D341Med (cell line): ENCODE measurements around the gene PLIN3.
"Not testable (repeated sequence)": the region's sequence is repeated elsewhere in the genome, so short reads cannot be mapped to it uniquely, and the experiment has no call there.

Source experiments
- DNase-seq: peaks from one replicate; pipeline ENCODE4 v3.0.0; 2012; ENCODE audit warnings: low spot score

PLIN3 gene

GRCh38 chr19:4891066-4891465, 23.6 kb upstream of the PLIN3 start:
- no peak for DNase-seq

DNA sequence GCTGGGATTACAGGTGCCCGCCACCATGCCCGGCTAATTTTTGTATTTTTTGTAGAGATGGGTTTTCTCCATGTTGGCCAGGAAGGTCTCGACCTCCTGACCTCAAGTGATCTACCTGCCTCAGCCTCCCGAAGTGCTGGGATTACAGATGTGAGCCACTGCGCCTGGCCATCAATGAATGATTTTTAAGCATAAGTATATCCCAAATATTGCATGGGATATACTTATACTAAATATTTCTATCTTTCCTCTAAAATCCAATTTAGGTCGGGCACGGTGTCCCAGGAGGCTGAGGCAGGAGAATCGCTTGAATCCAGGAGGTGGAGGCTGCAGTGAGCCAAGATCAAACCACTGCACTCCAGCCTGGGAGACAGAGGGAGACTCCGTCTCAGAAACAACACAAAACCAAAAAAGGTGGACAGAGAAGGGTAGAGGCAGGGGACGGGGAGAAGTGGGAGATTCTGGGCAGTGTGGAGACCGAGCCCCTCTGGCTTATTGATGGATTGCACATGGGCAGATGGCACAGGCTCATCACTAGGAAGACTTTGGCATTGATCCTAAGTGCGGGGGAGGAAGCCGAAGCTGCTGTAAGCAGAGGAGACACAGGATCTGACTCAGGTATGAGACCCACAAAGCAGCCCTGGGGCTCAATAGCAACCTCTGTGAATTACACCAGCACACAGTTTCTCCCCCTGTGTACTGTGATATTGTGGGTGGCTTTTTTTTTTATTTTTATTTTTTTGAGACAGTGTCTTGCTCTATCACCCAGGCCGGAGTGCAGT, 21.8 kb upstream of the PLIN3 start:
- DNase-seq: peak; percentile 77

GRCh38 chr19:4887803-4888202, 20.3 kb upstream of the PLIN3 start:
- not testable (repeated sequence) for DNase-seq

GRCh38 chr19:4884993-4885392, 17.5 kb upstream of the PLIN3 start:
- not testable (repeated sequence) for DNase-seq

DNA sequence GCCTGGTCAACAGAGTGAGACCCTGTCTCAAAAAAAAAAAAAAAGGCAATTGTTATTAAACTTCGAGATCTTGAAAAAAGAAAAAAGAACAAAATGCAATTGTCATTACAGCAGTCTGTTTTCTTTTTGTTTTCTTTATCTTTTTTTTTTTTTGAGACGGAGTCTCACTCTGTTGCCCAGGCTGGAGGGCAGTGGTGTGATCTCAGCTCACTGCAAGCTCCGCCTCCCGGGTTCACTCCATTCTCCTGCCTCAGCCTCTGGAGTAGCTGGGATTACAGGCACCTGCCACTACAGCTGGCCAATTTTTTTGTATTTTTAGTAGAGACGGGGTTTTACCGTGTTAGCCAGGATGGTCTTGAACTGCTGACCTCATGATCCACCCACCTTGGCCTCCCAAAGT, 15.4 kb upstream of the PLIN3 start:
- not testable (repeated sequence) for DNase-seq

- DNase-seq: no peak
Measured at GRCh38 chr19:4879041-4879440, 11.6 kb upstream of the PLIN3 start.

GRCh38 chr19:4878491-4878968, 11.1 kb upstream of the PLIN3 start:
- DNase-seq: peak; percentile 35

- DNase-seq: peak; percentile 36
Measured at GRCh38 chr19:4877753-4878490, 10.5 kb upstream of the PLIN3 start.

DNA sequence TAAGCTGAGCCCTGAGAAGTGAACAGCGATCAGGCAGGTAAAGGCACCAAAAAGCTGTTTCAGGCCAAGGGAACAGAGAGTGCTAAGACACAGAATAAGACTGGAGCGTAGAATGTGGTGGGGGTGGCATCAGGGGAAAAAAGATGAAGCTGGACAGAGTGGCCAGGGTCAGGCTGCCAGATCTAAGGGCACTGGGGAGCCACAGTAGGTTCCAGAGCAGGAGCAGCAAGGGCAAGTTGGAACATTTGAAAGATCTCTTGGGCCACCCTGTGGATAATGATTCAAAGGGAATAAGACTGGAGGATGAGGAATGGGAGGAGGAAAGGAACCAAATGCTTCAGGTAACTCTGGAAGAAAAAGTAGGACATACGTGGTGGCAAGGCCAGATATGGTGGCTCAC, 6.5 kb upstream of the PLIN3 start:
- DNase-seq: no peak

DNA sequence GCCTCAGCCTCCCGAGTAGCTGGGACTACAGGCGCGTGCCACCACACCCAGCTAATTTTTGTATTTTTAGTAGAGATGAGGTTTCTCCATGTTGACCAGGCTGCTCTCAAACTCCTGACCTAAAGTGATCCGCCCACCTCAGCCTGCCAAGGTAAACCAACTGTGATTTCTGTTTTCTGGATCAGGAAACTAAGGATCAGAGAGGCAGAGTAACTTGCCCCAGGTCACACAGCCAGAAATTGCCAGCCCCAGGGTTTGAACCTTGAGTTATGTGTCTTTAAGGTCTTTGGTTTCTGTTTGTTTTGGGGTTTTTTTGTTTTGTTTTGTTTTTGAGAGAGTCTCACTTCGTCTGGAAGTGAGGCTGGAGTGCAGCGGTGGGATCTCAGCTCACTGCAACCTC, 4.2 kb upstream of the PLIN3 start:
- DNase-seq: no peak

DNA sequence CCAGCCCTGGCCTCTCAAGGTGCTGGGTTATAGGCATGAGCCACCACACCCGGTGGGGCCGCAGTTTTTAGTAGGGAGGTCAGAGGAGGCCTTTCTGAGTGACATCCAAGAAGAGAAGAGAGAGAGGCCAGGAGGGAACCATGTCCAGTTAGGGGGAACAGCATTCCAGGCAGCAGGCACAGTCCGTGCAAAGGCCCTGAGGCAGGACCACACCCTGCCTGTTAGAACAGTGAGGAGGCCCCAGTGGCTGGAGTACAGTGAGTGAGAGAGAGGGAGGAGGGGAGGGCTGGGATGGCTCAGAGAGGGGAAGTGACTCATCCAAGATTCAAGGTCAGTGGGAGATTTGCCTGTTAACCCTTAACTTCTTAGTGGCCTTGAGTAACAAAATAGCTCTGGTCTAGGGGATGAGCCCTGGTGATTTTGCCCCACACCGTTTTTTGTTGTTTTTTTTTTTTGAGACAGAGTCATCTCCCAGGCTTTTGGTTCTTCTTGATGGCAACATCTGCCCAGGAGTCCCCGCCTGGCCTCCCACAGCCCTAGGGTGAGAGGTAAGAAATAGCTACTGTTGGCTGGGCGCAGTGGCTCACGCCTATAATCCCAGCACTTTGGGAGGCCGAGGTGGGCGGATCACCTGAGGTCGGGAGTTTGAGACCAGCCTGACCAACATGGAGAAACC, 2.7 kb upstream of the PLIN3 start:
- peak; percentile 9 for DNase-seq

DNA sequence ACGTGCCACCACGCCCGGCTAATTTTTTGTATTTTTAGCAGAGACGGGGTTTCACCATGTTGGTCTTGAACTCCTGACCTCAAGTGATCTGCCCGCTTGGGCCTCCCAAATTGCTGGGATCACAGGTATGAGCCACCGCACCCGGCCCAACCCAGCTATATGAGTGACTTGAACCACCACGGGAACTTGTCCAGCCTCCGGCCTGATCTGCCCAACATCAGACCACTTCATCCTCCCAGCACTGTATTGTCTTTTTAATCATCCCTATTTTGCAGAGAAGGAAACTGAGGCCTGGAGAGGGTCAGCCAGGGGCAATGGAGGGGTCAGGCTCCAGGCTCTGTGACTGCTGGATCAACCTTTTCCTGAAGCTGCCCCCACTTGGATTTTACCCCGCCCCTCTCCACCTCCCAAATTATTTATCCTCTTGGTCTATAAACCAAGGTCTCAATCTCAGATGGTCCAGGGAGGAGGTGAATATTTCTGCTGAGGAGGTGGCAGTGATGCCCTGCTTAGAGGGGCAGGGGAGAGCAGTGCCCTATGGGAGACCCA, 893 bp upstream of the PLIN3 start:
- DNase-seq: no peak

DNA sequence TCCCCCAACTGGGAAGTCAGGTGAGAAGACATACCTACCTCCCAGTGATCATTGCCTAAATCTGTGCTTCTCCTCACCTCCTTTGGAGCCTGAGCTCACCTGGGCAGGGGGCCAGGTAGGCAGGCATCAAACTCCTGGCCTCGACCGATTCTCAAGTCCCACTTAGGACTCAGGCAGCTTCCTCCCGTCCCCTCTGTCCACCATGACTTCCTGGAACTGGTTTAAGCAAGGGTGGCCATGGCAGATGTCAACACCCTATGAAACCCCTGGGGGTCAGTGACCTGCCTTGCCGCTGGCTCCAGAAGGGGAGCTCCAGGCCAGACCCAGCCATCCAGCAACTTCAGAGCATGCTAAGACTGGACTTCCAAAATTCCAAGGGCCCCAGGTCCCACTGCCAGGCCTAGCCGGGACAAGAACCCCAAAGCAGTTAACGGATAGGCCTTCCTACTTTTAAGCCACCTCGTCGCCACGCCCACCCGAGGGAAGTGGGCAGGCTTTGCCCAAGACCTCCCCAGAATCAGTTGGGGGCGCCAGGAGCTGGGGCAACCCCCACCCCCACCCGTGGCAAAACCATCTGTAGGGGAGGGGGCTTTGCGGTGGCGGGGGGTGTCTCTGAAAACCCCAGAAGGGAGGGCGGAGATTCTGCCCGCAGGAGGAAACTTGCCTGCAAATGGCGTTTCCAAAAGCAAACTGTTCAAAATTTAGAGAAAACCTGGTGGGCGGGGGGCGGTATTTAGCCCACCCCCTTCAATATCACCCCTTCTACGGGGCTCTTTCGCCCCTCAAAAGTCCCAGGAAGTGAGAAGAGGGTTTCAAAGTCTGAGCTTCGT, 657 bp downstream of the PLIN3 start:
- peak; percentile 47 for DNase-seq

- DNase-seq: peak; percentile 54
Measured at GRCh38 chr19:4861147-4861546, 6.3 kb downstream of the PLIN3 start.

DNA sequence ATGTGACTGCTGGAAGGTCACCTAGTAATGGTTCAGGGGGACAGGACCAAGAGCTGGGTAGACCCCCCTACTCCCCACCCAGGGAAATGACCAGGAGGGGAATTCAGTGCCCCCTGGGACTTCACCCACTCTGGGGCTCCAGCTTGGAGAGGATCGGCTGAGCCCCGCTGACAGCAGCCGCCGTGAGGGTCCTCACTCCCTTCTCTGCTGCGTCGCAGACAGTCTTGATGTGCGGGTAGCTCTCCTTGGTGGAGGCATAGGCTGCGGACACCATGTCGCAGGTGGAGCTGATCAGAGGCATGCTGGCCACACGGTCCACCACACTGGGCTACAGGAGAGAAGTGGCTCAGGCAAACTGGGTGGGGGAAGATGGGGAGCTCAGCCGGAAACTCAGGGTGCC, 7.8 kb downstream of the PLIN3 start:
- DNase-seq: no peak

DNA sequence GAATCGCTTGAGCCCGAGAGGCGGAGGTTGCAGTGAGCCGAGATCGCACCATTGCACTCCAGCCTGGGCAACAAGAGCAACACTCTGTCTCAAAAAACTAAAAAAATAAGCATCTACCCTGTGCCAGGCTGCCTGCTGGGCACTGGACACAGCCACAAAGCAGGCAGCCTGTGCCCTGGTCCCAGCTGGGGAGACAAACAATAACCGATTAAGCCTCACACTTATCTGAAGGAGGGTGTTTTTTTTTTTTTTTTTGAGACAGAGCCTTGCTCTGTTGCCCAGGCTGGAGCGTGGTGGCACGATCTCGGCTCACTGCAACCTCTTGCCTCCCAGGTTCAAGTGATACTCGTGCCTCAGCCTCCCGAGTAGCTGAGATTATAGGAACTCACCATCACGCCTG, 11.0 kb downstream of the PLIN3 start:
- not testable (repeated sequence) for DNase-seq

- not testable (repeated sequence) for DNase-seq
Measured at GRCh38 chr19:4853506-4853905, 14.0 kb downstream of the PLIN3 start.

DNA sequence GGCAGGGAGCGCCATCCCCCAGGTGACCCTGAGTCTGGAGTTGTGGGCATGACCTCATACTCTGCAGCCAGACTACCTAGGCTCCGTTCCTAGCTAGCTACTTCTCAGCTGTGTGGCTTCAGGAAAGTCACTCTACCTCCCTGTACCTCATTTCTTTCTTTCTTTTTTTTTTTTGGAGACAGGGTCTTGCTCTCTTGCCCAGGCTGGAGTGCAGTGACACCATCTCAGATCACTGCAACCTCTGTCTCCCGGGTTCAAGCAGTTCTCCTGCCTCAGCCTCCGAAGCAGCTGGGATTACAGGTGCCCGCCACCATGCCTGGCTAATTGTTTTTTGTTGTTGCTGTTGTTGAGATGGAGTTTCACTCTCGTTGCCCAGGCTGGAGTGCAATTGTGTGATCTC, 15.0 kb downstream of the PLIN3 start:
- DNase-seq: no peak

DNA sequence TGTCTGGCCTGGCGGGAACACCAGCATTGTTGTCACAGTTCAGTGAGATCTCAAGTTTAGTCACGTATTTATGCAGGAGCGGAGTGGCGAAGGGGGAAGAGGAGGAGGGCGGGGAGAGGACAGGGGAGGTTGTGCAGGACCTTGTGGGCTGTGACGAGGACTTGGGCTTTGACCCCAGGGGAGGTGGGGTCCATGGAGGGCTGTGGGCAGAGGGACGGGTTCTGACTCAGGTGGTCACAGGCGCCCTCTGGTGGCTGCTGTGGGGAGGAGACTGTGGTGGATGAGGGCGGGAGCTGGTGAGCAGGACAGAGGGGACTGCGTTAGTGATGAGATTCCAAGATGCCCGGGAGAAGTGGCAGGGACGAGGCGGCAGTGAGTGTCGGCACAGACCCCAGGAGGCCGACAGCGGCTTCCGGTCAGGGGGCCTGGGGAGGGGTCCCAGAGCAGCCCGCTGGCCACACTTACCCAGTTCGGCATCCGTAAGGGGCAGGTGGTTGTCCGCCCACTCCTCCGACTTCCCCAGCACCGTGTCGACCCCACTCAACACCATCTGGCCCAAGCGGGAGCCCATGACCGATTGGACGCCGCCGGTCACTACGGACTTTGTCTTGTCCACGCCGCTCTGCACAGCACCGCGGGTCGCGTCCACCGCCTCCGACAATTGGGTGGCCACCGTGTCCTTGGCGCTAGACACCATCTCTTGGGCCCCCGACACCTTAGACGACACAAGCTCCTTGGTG, 15.7 kb downstream of the PLIN3 start:
- DNase-seq: peak; percentile 88

- no peak for DNase-seq
Measured at GRCh38 chr19:4849019-4849418, 18.4 kb downstream of the PLIN3 start.
